Testis (tissue), 2 donors: Measurements from ENCODE around the gene TRIOBP.

Source experiments
- CTCF ChIP-seq, 3 experiments: fragments of 450-650 bp in 2 of 3; fragments of 200-600 bp in 1 of 3; sonication (generic) in 1 of 3; IDR thresholded peaks; one replicate each; pipeline ENCODE4 v1.5.1; 2016 to 2019; ENCODE audit warnings: antibody characterized with exemption in 3 of 3, mild to moderate bottlenecking in 2 of 3, moderate library complexity in 1 of 3
- POLR2A ChIP-seq: fragments of 450-650 bp; IDR thresholded peaks from one replicate; pipeline ENCODE4 v1.6.1; 2017; ENCODE audit warnings: antibody characterized with exemption, mild to moderate bottlenecking, moderate library complexity

DNA sequence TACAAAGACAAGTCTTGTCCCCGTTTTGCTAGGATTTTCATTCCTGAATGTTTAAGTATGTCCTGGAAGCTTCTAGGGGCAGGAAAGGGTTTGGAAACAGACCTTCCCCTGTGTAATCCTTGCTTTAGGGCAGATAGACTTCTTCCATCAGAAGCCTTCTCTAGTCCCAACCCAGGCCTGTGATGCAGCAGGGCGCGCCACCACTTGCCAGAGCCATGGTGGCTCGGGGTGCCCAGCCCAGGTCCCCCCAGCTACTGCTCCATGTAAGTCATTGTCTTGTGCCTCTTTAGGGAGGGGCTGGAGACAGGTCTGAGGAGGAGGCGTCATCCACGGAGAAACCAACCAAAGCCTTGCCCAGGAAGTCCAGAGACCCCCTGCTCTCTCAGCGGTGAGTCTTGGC, 6.4 kb upstream of the TRIOBP start:
- TF ChIP-seq CTCF (IDR thresholded peaks at IDR 0.05): no peak
- TF ChIP-seq POLR2A: no peak
